Hematopoietic multipotent progenitor cell treated with erythropoietin and hydrocortisone succinate and interleukin-3 and kit ligand, for 17 days (in vitro differentiated cells): Measurements from ENCODE around the gene CHKA.
"Not testable (repeated sequence)": the region's sequence is repeated elsewhere in the genome, so short reads cannot be mapped to it uniquely, and the experiment has no call there.

Experiments
- DNase-seq: peaks from one replicate; pipeline ENCODE4 v3.0.0-alpha.2; 2015; ENCODE audit warnings: low spot score

The CHKA gene

DNA sequence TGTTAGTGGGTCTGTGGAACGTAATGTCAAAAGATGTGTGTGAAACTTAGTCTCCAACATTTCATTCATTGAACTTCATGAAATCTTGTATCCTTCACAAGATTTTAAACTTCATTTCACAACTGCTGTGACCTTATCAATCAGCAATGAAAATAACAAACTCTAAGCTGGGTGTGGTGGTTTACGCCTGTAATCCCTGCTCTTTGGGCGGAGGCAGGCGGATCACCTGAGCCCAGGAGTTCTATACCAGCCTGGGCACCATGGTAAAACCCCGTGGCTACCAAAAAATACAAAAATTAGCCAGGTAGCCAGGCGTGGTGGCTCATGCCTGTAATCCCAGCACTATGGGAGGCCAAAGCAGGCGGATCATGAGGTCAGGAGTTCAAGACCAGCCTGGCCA, 5.1 kb downstream of the CHKA start:
- DNase-seq: no peak

DNA sequence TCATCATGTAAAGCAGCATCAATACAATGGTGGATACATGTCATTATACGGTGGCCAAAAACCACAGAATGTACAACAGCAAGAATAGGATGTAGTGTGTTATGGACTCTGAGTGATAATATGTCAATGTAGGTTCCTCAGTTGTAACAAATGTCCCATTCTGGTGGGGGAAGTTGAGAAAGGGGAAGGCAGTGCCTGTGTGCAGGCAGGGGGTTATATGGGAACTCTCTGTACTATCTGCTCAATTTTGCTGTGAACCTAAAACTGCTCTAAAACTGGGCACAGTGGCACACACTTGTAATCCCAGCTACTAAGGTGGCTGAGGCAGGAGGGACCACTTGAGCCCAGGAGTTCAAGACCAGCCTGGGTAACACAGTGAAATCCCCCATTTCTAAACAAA, 5.9 kb downstream of the CHKA start:
- DNase-seq: no peak

DNA sequence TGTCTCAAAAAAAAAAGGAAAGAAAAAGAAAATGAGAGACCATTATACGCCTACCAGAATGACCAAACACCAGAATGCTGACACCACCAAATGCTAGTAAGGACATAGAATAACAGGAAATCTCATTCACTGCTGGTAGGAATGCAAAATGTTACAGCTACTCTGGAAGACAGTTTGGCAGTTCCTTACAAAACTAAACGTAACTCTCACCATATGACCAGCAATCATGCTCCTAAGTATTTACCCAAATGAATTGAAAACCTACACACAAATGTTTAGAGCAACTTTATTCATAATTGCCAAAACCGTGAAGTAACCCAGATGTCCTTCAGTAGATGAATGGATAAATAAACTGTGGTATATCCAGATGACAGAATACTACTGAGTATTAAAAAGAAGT, 7.2 kb downstream of the CHKA start:
- DNase-seq: no peak

DNA sequence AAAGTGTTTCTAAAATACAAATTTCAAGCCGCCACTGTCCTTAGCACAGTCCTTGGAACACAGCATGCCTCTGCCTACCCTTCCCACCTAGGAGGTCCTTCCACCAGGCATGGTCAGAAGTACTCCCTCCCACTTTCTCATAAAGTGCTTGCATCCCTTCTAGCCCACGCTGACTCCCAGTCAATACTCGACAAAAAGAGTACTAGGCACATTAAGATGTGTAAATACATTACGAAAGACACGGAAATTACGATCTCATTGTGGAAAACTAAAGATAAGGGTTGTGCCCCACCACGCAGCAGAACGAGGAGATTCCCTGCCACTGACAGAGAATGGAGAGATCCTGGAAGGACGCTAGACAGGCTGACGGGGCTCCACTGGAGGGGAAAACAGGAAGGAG, 13.5 kb downstream of the CHKA start:
- DNase-seq: no peak

DNA sequence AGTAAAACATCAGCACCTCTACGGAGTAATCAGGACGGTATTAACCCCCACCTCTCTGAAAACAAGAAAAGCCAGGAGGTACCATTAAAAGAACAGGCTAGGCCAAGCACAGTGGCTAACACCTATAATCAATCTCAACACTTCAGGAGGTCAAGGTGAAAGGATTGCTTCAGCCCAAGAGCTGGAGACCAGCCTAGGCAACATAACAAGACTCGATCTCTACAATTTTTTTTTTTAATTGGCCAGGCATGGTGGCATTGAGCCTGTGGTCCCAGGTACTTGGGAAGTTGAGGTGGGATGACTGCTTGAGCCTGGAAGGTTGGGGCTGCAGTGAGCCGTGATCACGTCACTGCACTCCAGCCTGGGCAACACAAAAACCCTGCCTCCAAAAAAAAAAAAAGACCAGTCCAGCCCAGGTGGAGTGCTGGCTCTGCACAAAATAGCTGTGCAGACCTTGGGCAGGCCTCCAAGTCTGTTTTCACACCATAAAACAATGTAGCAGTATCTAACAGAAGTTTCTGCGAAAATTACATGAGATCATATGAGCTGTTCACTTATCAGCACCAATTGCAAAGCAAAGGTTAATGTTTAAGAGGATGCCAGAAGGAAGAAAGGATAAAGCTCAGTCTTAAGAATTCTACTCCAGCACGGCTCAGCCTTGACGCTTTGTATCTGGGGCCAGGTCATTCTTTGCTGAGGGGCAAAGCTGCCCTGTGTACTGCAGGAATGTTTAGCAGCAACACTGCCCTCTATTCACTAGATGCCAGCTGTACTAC, 14.8 kb downstream of the CHKA start:
- no peak for DNase-seq

DNA sequence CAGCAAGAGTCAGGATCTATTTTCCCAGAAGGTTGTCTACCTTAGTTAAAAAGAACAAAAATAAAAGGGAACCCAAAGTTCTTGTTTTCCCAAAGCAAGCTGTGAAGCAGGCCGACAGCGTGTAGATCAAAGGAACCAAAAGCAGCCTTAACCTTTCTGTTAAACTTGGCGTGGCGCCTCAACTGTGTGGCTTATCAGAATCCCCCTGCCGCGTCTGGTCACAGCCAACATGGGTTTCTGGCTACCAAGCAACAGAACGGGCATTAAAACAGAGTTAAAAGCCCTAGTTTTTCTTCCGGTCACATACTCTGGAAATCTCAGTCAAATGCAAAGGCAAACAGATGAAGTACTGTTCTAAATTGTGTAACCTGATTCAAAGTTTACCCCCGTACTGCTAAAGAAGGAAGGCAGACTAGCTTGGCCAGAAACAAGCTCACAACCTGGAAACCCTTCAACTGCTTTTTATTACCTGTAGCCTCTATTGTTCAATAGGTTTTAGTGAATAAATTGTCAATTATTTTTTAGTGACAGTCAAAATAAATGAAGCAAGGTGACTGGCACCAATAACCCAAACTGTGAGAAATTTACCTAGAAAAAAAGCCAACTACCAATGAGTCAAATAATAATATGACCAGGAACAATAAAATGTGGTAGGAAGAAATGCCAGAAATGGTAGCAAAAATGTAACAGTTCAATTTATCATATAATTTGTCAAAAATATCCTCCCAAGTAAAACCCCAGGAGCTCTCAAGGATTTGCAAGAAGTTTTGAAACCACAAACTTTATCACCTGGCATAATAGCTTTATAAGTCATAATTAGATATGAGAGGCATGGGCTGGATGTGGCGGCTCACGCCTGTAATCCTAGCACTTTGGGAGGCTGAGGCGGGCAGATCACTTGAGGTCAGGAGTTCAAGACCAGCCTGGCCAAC, 21.4 kb downstream of the CHKA start:
- DNase-seq: peak; percentile 71

DNA sequence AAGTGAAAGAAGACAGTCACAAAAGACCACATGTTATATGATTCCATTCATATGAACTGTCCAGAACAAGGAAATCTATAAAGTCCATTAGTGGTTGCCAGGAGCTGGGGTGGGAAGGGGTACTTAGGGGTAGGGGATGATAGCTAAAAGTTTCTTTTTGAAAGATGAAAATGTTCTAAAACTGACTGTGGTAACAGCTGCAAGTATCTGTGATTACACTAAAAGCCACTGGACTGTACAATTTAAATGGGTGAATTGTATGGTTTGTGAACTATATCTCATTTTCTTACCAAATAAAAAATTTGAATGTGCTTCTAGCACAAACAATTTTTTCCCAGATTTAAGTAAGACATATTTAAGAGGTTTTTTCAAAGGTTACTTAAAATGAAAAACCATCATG, 22.1 kb downstream of the CHKA start:
- DNase-seq: no peak

DNA sequence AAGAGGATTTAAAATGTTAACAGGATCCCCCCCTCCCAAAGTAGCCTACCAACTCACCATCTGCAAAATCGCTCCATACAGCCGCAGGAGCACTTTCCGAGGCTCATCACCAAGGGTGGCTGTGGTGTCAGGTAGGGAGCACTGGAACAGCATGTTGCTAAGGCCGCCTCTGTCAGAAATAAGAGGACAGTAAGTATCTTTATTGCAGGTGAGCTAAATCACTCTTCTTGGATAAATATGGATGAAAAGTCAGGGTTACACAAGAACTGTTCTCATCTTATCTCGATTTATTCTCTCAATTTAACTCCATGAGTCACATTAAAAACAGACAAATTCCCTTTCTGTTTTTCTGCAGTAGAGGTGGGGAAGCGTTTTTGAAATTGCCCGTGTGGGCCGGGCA, 24.2 kb downstream of the CHKA start:
- no peak for DNase-seq

DNA sequence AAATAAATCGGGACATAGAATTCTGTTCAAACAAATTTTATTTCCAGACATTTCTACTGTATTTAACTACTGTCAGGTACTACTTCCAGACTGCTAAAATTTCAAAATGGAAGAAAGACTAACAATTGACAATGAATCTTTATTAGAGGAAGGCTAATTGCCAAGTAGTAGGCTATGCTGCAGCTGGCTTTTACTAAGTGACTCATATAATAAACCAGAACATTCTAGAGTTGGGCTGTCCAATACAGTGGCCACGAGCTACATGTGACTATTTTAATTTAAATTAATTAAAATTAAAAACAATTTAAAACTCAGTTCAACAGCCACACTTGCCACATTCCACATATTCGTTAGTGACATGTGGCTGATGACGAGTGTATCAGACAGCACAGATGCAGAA, 27.6 kb downstream of the CHKA start:
- no peak for DNase-seq

DNA sequence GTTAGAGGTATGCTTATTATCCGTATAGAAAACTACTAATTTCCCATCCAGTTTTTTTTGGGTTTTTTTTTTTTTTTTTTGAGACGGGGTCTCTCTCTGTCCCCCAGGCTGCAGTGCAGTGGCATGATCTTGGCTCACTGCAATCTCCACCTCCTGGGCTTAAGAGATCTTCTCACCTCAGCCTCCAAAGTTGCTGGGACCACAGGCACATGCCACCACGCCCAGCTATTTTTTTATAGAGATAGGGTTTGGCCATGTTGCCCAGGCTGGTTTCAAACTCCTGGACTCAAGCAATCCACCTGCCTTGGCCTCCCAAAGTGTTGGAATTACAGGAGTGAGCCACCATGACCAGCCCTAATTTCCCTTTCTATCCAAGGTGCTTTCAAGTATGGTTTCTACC, 28.2 kb downstream of the CHKA start:
- DNase-seq: not testable (repeated sequence)

DNA sequence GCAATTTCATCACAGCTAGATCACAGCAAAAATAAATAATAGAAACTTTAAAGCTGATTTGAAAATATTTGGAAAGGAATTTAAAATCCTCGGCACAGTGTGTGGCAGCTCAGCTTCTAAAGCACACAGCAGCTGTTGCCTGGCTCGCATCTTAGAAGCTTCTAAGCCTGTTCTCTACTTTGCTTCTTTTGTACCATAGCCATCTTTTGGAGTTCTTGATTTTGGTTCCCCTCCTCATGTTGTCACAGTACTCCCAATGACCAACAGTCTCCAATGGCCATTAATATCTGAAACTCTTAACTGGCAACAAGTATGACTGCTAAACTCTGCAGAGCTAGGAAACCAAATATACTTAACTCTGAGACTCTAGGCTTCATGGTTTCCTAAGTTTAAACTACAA, 28.8 kb downstream of the CHKA start:
- DNase-seq: no peak

DNA sequence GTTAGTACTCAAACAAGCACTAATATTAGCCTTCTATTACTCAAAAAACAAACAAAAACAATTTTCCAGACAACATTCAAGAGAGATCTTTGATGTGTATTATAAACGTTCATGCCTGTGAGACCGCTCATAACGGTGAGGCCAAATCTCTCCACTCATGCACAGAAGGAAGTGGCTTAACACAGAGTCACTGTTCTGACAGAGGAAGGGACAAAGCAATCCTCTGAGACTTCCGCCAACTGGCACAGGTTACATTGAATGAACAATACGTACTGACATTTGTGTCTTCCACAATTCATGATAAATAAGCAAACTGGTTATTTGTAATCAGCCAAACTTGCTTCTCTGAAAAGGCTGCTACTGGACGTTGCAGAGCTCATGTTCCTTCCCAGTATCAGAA, 30.5 kb downstream of the CHKA start:
- no peak for DNase-seq

DNA sequence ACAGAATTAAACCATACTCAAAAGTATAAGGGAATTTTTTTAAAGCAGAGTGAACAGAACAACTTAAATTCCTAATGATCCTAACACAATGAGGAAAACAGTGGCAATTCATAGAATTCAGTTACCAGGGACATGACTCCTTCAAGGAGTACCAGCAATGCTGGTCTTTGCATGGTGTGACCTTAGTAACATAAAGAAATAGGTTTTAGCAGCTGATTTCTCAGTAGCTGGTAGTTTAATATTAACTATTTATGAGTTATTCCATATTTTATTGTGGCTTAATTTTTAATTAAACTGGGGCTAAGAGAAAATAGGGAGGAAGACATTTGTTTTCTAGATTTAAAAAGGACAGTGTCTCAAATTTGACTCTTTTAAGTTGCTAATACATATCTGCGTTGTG, 30.9 kb downstream of the CHKA start:
- DNase-seq: no peak

DNA sequence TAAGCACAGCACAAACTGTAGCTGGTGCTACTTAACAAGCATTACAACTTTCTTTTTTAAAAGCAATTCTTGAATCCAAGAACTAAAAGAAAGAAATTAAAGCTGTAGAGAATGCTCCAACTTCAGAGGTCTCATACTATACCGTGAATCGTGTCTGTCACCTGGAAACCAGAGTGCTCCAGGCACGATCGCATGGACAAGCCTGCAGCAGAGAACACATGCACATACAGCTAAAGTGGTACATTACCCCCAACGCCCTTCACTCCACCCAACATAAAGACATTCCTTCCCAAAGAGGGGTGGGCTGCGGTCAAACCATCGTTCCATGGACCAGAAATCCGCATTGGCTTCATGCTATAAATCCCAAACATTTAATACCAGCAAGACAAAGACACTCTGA, 31.5 kb downstream of the CHKA start:
- DNase-seq: no peak

DNA sequence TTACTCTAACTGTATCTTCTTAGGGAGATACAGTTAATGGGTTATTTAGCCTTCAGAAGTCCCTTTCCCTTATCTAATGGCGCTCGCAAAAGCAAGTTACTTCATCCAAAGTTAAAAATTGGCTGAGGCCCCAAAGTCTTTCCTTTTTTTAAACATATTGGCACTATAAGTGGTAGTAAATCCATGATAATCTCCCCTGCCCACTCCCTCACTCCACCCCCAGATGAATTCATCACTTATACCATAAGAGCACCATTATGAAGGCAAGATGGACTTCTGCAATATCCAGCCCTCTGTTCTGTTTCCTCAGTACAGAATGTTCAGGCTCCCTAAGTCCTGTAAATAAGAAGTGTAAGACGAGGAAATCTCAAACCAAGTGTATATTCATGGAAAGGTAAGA, 37.7 kb downstream of the CHKA start:
- DNase-seq: no peak

DNA sequence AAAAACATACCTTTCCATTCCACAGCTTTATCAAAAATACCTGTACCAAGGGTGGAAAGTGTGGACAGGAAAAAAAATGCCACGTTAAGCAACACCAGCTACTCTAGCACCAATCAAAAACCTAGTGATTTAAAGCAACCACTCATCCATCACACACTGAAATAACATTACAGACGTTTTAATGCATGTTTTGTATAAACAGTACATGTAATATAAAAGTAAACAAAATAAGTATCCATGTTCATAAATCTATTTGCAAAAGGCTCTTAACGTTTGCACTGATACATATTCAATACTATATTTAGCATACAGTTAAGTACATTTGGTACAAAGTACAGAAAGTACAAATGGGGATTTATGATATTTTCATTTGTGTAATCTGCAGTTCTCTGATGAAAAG, 38.7 kb downstream of the CHKA start:
- no peak for DNase-seq

DNA sequence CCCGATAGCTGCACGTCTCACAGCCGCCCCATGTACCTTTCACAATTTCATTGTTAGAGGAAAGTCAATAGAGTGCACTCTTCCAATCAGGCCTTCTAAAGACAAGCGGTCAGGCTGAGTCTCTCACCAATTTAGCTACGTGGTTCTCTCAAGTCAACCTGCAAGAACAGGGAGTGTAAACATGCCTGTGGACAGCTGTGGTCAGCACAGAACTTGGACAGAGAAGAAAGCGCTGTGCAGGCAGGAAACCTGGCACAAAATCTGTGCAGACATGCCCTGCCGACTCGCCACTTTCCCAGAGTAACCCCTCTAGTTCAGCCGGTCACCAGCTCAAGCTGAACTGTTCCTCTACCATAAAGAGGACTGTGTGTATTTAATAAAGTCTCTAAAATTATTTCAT, 39.5 kb downstream of the CHKA start:
- no peak for DNase-seq

DNA sequence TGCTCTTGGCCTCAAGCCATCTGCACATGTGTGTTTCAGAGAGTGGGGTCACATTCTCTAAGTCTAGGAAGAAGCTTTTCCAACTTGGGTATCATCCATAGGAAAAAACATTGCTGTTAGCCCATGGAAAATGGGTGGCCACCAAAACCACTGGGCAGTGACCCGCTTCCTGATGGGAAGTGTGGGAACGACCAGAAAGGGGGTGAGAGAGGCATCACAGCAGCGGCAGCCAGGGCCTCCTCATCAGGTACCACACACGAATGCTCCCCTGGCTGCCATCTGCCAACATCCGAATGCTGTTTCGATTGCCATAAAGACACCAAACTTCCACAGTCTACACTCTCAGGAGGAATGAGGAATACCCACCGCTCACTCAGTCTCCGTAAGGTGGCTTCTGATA, 40.3 kb downstream of the CHKA start:
- no peak for DNase-seq

DNA sequence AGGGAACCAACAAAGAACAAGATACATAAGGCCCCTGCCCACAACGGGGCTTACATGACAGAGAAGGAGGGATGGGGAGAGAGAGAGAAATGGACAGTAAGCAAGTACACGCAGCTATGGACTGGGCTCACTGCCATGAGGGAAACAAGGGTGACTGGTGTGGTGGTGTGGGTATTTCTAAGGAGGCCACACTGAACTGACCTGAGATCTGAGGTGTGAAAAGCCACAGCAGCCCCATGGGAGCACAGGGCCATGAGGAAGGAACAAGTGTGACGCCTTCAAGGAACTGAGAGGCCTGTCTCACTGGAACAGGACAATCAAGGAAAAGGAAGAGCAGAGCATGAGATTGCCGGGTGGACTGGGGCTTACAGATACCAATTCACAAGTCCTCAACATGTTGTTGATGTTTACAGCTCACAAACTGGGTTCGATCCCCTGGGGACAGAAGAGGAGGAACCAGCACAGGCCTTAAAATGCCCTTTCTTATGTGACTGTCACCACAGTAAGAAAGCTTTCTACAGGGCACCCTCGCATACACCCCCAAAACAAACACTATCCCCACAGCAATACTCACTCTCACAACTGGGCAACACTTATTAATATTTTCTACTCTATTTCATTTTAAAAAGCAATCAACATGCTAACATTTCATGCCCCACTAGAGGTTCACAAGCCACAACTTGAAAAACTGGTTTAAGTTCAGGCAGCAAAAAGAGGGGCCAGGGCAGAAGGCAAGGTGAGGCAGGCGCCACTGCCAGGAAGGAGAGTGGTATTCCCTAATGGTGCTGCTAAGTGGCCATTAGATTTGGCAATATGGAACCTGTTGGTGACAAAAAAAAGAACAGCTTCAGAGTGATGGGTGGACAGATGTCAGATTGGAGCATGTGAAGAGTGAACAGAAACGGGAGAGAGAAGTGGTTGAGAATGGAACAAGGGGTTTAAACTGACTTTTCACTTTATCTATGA, 43.3 kb downstream of the CHKA start:
- no peak for DNase-seq

DNA sequence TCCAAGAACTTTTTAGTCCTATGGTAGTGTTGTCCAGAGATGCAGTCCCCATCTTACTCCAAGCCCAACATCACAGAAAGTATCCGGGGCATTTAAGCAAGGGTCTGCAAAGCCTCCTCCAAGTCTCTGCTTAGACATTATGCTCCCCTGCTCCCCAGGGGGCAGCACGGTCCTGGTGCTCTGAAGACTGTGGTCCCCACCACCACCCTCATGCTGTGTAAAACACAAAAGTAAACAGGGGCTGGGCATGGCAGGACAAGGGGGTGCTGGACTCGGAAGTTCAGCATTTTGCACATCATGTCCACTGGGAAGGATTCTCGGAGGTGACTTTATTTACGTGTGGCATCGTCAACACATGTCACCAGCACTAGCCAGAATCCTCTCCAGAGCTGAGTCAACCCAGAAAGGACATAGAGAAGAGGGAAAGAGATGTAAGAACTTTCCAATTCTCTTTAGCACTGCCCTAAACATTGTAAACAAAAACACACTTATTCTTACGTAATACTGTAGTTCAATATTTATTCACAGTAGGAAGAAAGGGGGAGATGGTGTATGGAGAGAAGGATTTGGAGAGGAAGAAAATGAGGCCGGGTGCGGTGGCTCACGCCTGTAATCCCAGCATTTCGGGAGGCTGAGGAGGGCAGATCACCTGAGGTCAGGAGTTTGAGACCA, 44.7 kb downstream of the CHKA start:
- no peak for DNase-seq

DNA sequence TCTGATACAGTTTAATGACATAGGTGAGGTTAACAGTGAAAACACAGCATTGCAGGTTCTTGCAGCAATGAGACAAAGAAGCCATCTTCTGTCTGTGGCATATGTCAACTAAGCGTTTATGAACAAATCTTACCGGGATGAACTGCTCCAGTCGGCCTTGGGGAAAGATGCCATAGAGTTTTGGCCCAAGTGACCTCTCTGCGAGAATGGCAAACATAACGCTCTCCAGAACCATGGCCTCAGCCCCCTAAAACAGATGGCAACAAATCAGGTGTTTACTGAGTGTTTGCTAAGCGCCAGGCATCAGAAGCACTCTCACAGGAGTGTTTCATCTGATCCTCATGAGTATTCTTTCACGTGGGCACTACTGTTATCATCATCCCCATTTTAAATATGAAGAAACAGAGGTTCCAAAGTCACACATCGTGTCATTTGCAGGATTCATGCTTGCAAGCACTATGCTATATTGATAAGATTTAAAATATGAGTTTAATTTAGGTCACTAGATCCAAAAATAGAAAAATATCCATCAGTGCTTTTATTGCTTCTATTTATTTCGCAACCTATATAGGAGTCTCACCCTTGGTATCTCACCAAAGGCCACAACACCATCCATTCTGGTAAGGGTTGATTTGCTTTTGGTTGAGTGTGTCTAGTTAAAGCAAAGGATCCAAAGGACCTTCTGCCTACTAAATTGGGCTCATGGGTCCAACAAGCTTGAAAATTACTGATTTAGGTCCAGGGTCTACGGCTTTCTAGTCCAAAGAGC, 46.4 kb downstream of the CHKA start:
- no peak for DNase-seq
